K562 (cell line): ENCODE data around the gene CCDC87. TPM values are rescaled to one million over a fixed set of nuclear protein-coding genes. Genes with fewer than 3 reads are reported as not detected.

Experiments
- BRD4 ChIP-seq: fragments of 200-600 bp; sonication (generic); IDR thresholded peaks from 2 replicates; pipeline ENCODE4 v1.6.1; 2017; ENCODE audit warnings: inconsistent platforms
- NFYB ChIP-seq: IDR thresholded peaks from 2 replicates; pipeline ENCODE4 v1.6.1; 2011; ENCODE audit warnings: mild to moderate bottlenecking, moderate library complexity; ENCODE audit not compliant: insufficient read length; ENCODE audit errors: extremely low read depth
- POLR2AphosphoS2 ChIP-seq: IDR thresholded peaks from 2 replicates; pipeline ENCODE4 v1.6.1; 2012; ENCODE audit warnings: low read length, improper control_type of control experiment
- RCOR1 ChIP-seq, 2 experiments: IDR thresholded peaks; 2 replicates each; pipeline ENCODE4 v1.6.1; 2012; ENCODE audit warnings: low read depth in 2 of 2, low read length in 2 of 2, borderline replicate concordance in 1 of 2, improper control_type of control experiment in 1 of 2
- RNF219 ChIP-seq: fragments of 250-450 bp; sonication (Bioruptor Pico); IDR thresholded peaks from 2 replicates; pipeline ENCODE4 v1.5.0; 2022; ENCODE audit warnings: mild to moderate bottlenecking
- SUPT5H ChIP-seq: fragments of 450-650 bp; IDR thresholded peaks from 2 replicates; pipeline ENCODE4 v1.6.1; 2016
- ZNF449 ChIP-seq: fragments of 250-450 bp; sonication (Bioruptor Pico); IDR thresholded peaks from 2 replicates; pipeline ENCODE4 v1.8.0; 2022; ENCODE audit warnings: moderate library complexity, mild to moderate bottlenecking, inconsistent platforms
- ZNF584 ChIP-seq: fragments of 200-800 bp; sonication (Bioruptor generic); IDR thresholded peaks from 2 replicates; pipeline ENCODE4 v1.6.1; 2016; ENCODE audit warnings: low read depth, mild to moderate bottlenecking, missing genetic modification characterization, missing compliant biosample characterization
- ZNF639 ChIP-seq, 2 experiments: fragments of 200-800 bp in 1 of 2; sonication (Bioruptor generic) in 1 of 2; sonication (generic) in 1 of 2; formaldehyde crosslinking in 1 of 2; IDR thresholded peaks in 1 of 2; conservative IDR thresholded peaks in 1 of 2; 2 replicates each; pipeline versions ENCODE4 v1.5.0 to v1.6.1; 2016 to 2020; ENCODE audit warnings: missing compliant biosample characterization in 1 of 2, missing genetic modification characterization in 1 of 2, missing genetic modification reagents in 1 of 2
- ZNF764 ChIP-seq: fragments of 250-450 bp; sonication (Bioruptor Pico); IDR thresholded peaks from 2 replicates; pipeline ENCODE4 v1.4.0; 2020; ENCODE audit warnings: low read depth, mild to moderate bottlenecking, moderate library complexity
- polyA plus RNA-seq, 8 experiments: library from polyadenylated mRNA; depleted of rRNA in 4 of 8; stranded (reverse) in 5 of 8; unstranded in 3 of 8; fragments of >200 nt; fragmentation: Nextera tagmentation in 2 of 8; fragmentation: Illumina TruSeq in 1 of 8; extraction: Ambion mirVana in 2 of 8; extraction: Trizol in 1 of 8; gene quantifications; 2 replicates each; pipeline versions ENCODE4 v1.2.1 to v1.2.3, GENCODE V29; 2011 to 2014; ENCODE audit warnings: inconsistent platforms in 1 of 8, missing spikeins in 1 of 8
- total RNA-seq, 7 experiments: library from RNA; depleted of rRNA in 6 of 7; stranded (reverse); fragments of >200 nt in 6 of 7; fragmentation: Illumina TruSeq in 2 of 7; extraction: Trizol in 2 of 7; gene quantifications; 2 replicates each; pipeline versions ENCODE4 v1.2.1 to v1.2.3, GENCODE V29; 2011 to 2021; ENCODE audit warnings: low replicate concordance in 1 of 7
- TF ChIP-seq, protein P1 (sequence below), 2 experiments: fragments of 450-650 bp in 1 of 2; IDR thresholded peaks; 2 replicates each; pipeline ENCODE4 v1.6.1; 2011 to 2017; ENCODE audit warnings: low read depth in 2 of 2, antibody characterized with exemption in 1 of 2, borderline replicate concordance in 1 of 2, low read length in 1 of 2, mild to moderate bottlenecking in 1 of 2, mixed read lengths in 1 of 2; ENCODE audit not compliant: control insufficient read depth in 1 of 2
- TF ChIP-seq, protein P2 (sequence below), 3 experiments: IDR thresholded peaks in 2 of 3; conservative IDR thresholded peaks in 1 of 3; 2 replicates each; pipeline ENCODE4 v1.5.1; 2011 to 2012; ENCODE audit warnings: low read length in 3 of 3, mild to moderate bottlenecking in 3 of 3, control low read depth in 2 of 3, improper control_type of control experiment in 1 of 3, inconsistent platforms in 1 of 3, low read depth in 1 of 3, mixed read lengths in 1 of 3, moderate library complexity in 1 of 3; ENCODE audit not compliant: insufficient read depth in 2 of 3
- TF ChIP-seq, protein P3 (sequence below): fragments of 250-450 bp; sonication (Bioruptor Pico); IDR thresholded peaks from 2 replicates; pipeline ENCODE4 v1.8.0; 2021; ENCODE audit warnings: moderate library complexity, mild to moderate bottlenecking, inconsistent platforms

Gene CCDC87
- total and polyA plus RNA-seq, 9 of the 15 experiments (the other 6 are each of a cell fraction or from before 2014, with no cell fraction given) = 0.03 to 0.44 (median 0.15) TPM; not detected in 1

DNA sequence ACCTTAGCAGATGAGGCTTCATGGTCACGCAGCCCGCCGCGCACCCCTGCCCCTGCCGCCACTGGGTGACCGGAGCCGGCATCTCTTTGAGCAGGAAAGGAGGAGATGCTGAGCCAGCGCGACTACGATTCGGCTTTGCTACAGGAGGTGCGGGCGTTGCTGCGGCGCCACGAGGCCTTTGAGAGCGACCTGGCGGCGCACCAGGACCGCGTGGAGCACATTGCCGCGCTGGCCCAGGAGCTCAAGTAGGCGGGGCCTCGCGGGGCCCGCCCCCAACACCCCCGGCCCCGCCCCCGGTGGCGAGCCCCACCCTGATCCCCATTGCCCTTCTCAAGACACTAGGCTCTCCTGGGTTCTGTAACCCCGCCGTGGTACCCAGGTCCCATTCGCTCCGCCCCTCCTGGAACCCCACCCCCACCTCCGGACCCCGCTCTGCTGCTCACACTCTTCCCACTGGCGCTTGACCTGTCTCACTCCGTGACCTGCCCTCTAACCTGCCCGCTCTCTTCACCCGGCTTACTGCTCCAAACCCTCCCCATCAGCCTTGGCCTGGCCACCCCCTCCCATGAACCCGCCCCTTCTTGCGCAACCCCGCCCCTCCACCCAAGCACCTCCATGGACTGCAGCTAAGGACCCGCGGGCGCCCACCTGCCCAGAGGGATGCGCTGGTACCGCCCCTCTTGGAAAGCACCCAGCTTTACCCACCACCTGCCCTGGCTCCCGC, 33.6 kb downstream of the CCDC87 start (continued):
- TF ChIP-seq, protein P1, sequence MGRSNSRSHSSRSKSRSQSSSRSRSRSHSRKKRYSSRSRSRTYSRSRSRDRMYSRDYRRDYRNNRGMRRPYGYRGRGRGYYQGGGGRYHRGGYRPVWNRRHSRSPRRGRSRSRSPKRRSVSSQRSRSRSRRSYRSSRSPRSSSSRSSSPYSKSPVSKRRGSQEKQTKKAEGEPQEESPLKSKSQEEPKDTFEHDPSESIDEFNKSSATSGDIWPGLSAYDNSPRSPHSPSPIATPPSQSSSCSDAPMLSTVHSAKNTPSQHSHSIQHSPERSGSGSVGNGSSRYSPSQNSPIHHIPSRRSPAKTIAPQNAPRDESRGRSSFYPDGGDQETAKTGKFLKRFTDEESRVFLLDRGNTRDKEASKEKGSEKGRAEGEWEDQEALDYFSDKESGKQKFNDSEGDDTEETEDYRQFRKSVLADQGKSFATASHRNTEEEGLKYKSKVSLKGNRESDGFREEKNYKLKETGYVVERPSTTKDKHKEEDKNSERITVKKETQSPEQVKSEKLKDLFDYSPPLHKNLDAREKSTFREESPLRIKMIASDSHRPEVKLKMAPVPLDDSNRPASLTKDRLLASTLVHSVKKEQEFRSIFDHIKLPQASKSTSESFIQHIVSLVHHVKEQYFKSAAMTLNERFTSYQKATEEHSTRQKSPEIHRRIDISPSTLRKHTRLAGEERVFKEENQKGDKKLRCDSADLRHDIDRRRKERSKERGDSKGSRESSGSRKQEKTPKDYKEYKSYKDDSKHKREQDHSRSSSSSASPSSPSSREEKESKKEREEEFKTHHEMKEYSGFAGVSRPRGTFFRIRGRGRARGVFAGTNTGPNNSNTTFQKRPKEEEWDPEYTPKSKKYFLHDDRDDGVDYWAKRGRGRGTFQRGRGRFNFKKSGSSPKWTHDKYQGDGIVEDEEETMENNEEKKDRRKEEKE (IDR thresholded peaks at IDR 0.05; ENCODE audit: borderline replicate concordance in 1 of 2, control insufficient read depth in 1 of 2, low read depth in 2 of 2, low read length in 1 of 2) = no peak
- TF ChIP-seq ZNF449 (CRISPR knock-in tag) (no peak), NFYB (no peak), RNF219 (CRISPR knock-in tag) (no peak), ZNF584 (CRISPR knock-in tag) (no peak), SUPT5H (no peak), RCOR1 (IDR thresholded peaks at IDR 0.05; ENCODE audit: borderline replicate concordance in 1 of 2, low read depth in 2 of 2, low read length in 2 of 2) (no peak), ZNF764 (CRISPR knock-in tag) (no peak), POLR2AphosphoS2 (no peak), BRD4 (no peak), ZNF639 (CRISPR knock-in tag; conservative IDR thresholded peaks at IDR 0.05 in 1 of 2, IDR thresholded peaks at IDR 0.05 in 1 of 2) (no peak)
- TF ChIP-seq, protein P2, sequence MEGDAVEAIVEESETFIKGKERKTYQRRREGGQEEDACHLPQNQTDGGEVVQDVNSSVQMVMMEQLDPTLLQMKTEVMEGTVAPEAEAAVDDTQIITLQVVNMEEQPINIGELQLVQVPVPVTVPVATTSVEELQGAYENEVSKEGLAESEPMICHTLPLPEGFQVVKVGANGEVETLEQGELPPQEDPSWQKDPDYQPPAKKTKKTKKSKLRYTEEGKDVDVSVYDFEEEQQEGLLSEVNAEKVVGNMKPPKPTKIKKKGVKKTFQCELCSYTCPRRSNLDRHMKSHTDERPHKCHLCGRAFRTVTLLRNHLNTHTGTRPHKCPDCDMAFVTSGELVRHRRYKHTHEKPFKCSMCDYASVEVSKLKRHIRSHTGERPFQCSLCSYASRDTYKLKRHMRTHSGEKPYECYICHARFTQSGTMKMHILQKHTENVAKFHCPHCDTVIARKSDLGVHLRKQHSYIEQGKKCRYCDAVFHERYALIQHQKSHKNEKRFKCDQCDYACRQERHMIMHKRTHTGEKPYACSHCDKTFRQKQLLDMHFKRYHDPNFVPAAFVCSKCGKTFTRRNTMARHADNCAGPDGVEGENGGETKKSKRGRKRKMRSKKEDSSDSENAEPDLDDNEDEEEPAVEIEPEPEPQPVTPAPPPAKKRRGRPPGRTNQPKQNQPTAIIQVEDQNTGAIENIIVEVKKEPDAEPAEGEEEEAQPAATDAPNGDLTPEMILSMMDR (IDR thresholded peaks at IDR 0.05 in 2 of 3, conservative IDR thresholded peaks at IDR 0.05 in 1 of 3; ENCODE audit: insufficient read depth in 2 of 3, low read depth in 1 of 3, low read length in 3 of 3) = no peak
- TF ChIP-seq, protein P3, sequence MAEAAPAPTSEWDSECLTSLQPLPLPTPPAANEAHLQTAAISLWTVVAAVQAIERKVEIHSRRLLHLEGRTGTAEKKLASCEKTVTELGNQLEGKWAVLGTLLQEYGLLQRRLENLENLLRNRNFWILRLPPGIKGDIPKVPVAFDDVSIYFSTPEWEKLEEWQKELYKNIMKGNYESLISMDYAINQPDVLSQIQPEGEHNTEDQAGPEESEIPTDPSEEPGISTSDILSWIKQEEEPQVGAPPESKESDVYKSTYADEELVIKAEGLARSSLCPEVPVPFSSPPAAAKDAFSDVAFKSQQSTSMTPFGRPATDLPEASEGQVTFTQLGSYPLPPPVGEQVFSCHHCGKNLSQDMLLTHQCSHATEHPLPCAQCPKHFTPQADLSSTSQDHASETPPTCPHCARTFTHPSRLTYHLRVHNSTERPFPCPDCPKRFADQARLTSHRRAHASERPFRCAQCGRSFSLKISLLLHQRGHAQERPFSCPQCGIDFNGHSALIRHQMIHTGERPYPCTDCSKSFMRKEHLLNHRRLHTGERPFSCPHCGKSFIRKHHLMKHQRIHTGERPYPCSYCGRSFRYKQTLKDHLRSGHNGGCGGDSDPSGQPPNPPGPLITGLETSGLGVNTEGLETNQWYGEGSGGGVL (CRISPR knock-in tag) = no peak
